Testis (tissue), 2 donors: ENCODE data around the gene PHEX.

Experiments
- POLR2A ChIP-seq: fragments of 450-650 bp; IDR thresholded peaks from one replicate; pipeline ENCODE4 v1.6.1; 2017; ENCODE audit warnings: antibody characterized with exemption, mild to moderate bottlenecking, moderate library complexity
- TF ChIP-seq, protein P1 (sequence below), 3 experiments: fragments of 450-650 bp in 2 of 3; fragments of 200-600 bp in 1 of 3; sonication (generic) in 1 of 3; IDR thresholded peaks; one replicate each; pipeline ENCODE4 v1.5.1; 2016 to 2019; ENCODE audit warnings: antibody characterized with exemption in 3 of 3, mild to moderate bottlenecking in 2 of 3, moderate library complexity in 1 of 3

DNA sequence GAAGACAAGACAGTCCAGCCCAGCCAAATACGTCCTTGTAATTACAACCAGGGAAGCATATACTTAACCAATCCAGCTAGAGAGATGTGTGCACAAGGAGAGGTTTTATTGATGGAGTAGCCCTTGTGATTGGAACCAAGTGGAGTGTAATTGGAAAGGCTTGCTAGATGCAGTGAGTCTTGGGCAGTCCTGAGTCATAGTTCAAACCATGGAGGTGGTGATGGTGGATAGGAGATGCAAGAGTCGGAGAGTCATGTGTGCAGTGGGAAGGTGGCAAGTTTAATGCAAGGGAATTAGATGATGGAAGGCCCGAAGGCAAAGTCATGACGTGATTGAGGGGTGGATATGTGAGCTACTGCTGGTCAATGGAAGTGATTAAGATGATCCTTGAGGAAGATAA, 63.7 kb downstream of the PHEX start:
- no peak for TF ChIP-seq POLR2A
- TF ChIP-seq, protein P1, sequence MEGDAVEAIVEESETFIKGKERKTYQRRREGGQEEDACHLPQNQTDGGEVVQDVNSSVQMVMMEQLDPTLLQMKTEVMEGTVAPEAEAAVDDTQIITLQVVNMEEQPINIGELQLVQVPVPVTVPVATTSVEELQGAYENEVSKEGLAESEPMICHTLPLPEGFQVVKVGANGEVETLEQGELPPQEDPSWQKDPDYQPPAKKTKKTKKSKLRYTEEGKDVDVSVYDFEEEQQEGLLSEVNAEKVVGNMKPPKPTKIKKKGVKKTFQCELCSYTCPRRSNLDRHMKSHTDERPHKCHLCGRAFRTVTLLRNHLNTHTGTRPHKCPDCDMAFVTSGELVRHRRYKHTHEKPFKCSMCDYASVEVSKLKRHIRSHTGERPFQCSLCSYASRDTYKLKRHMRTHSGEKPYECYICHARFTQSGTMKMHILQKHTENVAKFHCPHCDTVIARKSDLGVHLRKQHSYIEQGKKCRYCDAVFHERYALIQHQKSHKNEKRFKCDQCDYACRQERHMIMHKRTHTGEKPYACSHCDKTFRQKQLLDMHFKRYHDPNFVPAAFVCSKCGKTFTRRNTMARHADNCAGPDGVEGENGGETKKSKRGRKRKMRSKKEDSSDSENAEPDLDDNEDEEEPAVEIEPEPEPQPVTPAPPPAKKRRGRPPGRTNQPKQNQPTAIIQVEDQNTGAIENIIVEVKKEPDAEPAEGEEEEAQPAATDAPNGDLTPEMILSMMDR (IDR thresholded peaks at IDR 0.05) = no peak
